HEK293T (cell line): Measurements from ENCODE around the gene AP3S2.

Experiments used
- ARNT ChIP-seq: fragments of 450-650 bp; IDR thresholded peaks from 2 replicates; pipeline ENCODE4 v1.6.1; 2017; ENCODE audit warnings: mild to moderate bottlenecking
- SP1 ChIP-seq: fragments of 450-650 bp; IDR thresholded peaks from 2 replicates; pipeline ENCODE4 v1.6.1; 2017
- TARDBP ChIP-seq: fragments of 450-650 bp; IDR thresholded peaks from 2 replicates; pipeline ENCODE4 v1.6.1; 2016

DNA sequence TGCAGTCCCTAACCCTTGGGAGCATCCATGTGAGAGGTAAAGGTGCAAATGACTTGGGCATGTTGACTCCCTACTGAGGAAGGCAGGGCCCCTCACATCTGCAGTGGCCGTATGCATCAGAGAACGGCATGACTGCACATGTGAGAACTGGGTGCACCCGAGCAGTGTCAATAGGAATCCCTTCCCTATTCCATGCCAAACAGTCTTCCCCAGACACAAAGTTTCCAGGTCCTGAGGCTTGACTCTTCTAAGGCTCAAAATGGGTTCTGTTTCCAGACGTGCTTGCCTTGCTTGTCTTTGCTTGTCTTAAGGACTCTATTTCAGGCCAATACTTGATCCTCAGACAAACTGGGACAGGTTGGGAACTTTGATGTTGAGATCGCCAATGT, 58.6 kb downstream of the AP3S2 start:
- no peak for TF ChIP-seq TARDBP
- no peak for TF ChIP-seq ARNT
- no peak for TF ChIP-seq SP1
